Effector memory CD8-positive, alpha-beta T cell (primary cell): ENCODE data around the gene KLHL21.
"Not testable (repeated sequence)": the region's sequence is repeated elsewhere in the genome, so short reads cannot be mapped to it uniquely, and the experiment has no call there.

Source experiments
- ATAC-seq: fragments of 150-1000 bp; cut with Tn5 transposase; replicated peaks from 2 replicates; pipeline ENCODE4 v1.10.0; 2021; ENCODE audit warnings: mild to moderate bottlenecking, moderate library complexity
- DNase-seq, 3 experiments: peaks; one replicate each; pipeline ENCODE4 v3.0.0; 2021
- H3K27ac Mint-ChIP-seq, 2 donors: one replicate each; pipeline ENCODE4 v1.8.0; 2022; ENCODE audit warnings: mild to moderate bottlenecking in 2 of 2, mixed read lengths in 2 of 2, moderate library complexity in 2 of 2
- H3K27me3 Mint-ChIP-seq, 2 donors: one replicate each; pipeline ENCODE4 v1.8.0; 2022; ENCODE audit warnings: mixed read lengths in 2 of 2
- H3K36me3 Mint-ChIP-seq: one replicate; pipeline ENCODE4 v1.8.0; 2022; ENCODE audit warnings: mild to moderate bottlenecking, moderate library complexity, mixed read lengths; ENCODE audit not compliant: insufficient read depth
- H3K4me1 Mint-ChIP-seq, 2 donors: one replicate each; pipeline ENCODE4 v1.8.0; 2022; ENCODE audit warnings: low read depth in 2 of 2, mixed read lengths in 2 of 2
- H3K4me3 Mint-ChIP-seq, 2 donors: one replicate each; pipeline ENCODE4 v1.8.0; 2022; ENCODE audit warnings: mild to moderate bottlenecking in 2 of 2, mixed read lengths in 2 of 2, moderate library complexity in 2 of 2
- H3K9me3 Mint-ChIP-seq, 2 donors: one replicate each; pipeline ENCODE4 v1.8.0; 2022; ENCODE audit warnings: mixed read lengths in 2 of 2

Gene KLHL21

DNA sequence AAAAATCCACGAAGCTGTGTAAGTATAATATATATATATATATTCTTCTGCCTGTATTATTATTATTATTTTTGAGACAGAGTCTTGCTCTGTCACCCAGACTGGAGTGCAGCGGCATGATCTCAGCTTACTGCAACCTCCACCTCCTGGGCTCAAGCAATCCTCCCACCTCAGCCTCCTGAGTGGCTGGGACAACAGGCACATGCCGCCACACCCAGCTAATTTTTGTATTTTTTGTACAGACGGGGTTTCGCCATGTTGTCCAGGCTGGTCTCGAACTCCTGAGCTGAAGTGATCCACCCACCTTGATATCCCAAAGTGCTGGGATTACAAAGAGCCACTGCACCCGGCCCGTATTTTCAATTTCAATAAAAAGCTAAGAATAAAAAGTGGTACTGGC lies 2.7 kb downstream of the KLHL21 start:
- DNase-seq, ATAC-seq, H3K9me3 Mint-ChIP-seq, H3K27me3 Mint-ChIP-seq: not testable (repeated sequence)
- peak overlapping the region; percentile 94 to 96 for H3K4me3 Mint-ChIP-seq
- H3K27ac Mint-ChIP-seq, result peak overlapping the region; percentile 92 to 98
- H3K36me3 Mint-ChIP-seq, result peaks cover 62% of the 10 kb centered on the region
- H3K4me1 Mint-ChIP-seq, result peaks cover 37 to 45% of the 10 kb centered on the region in 2 donors

DNA sequence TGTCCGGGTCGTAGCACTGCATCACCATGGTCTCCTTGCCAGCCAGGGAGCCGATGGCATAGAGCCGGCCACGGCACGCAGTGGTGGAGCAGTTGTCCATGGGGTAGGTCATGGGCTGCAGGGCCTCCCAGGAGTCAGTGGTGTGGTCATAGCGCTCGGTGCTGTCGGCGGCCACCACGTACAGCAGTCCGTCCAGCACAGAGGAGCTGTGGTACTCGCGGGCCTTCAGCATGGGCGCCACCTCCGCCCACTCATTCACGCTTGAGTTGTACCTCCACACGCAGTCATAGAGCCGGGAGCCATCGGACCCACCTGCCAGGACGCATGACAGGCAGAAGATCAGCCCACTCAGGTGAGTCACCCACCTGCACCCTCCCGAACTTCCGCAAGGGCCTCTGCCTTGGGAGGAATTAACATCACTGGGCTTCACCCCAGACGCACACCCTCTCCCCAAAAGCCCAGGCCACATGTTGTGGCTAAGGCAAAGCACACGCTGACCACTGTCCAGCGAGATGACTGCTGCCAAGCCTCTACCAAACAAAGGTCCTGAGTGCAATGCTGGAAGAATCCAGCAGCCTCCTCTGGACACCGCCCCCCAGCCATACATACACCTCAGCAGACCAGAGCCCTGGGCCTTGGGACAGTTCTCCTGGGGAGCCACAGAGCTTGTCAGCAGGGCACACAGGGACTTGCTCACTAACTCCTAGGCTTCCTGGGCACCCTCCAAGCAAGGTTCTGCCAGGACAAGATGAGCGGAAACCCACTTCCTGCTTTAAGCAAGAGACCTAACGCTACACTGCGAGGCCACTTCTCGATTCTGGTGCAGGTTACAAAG lies 3.3 kb downstream of the KLHL21 start:
- Mint-ChIP-seq H3K27me3 (no peaks in the 10 kb centered on the region), H3K4me3 (peak overlapping the region; percentile 94 to 96), H3K4me1 (peaks cover 37 to 45% of the 10 kb centered on the region in 2 donors), H3K9me3 (no peaks in the 10 kb centered on the region), H3K27ac (peak overlapping the region; percentile 92 to 98), H3K36me3 (peaks cover 68% of the 10 kb centered on the region)
- DNase-seq (peak; percentile 33 to 45 (median 42)), ATAC-seq (peak; percentile 12)

DNA sequence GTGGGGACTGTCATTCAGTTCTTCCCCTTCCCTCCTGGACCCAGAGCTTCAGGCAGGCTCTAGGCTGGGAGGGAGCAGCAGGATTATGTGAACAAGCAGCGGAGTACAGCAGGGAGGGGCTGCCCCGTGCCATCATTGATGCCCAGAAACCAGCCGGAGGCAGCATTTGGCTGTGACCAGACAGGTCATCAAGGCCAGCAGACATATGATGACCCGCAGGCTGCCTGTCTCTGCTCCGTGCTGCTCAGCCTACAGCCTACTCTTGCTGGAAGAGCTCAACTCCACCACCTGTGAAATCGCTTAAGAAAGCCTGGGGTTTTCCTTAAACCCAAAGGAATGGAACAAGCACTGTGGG lies 4.9 kb downstream of the KLHL21 start:
- DNase-seq, result no peak
- Mint-ChIP-seq H3K4me3 (no peak overlapping the region), H3K27ac (peak overlapping the region in 1 of 2 donors; percentile 66), H3K27me3 (no peaks in the 10 kb centered on the region), H3K4me1 (peaks cover 34 to 37% of the 10 kb centered on the region in 2 donors), H3K9me3 (no peaks in the 10 kb centered on the region), H3K36me3 (peaks cover 71% of the 10 kb centered on the region)
- ATAC-seq, result no peak

DNA sequence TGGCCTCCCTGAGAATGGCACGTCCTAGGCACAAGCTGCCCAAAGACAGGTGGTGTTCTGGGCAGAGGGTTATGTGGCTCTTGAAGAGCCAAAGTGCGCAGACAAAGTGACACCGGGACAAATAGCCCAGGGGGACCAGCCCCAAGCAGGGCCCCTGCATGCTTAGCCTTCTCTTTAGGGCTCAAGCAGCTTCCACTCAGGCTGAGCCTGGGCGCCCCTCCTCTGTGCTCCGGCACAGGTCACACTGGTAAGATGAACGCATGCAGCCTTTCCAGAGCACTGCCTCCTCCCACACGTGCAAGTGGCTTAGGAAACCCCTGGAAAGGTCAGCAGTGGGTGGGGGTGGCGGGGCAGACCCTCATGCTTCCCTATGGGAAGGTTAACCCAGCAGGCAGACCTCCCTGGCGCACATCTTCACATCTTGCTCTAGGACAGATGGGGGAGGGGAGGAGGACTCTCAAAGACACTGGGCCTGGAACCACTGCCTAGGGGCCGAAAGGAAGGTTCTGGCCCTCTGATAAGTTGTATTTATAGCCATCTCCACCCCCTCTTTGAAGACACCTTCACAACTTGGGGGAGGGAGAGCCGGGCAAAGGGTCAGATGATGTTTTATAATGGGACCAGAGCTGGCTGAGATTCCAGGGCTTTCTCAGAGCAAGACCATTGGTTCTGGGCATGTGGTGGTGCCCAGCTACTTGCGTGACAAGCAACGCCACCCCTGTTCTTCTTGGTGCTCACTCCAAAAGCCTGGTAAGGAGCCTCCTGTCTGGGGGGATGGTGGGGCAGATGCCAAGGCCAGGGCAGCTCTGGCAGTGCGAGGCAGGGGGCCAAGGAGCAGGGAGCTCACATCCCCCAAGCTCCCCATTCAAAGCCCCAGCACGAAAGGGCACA lies 5.5 kb downstream of the KLHL21 start:
- H3K4me3 Mint-ChIP-seq, result no peak overlapping the region
- ATAC-seq (no peak), DNase-seq (no peak)
- peaks cover 71% of the 10 kb centered on the region for H3K36me3 Mint-ChIP-seq
- peaks cover 34 to 37% of the 10 kb centered on the region in 2 donors for H3K4me1 Mint-ChIP-seq
- no peaks in the 10 kb centered on the region for H3K9me3 Mint-ChIP-seq
- H3K27me3 Mint-ChIP-seq, result no peaks in the 10 kb centered on the region
- peak overlapping the region in 1 of 2 donors; percentile 66 for H3K27ac Mint-ChIP-seq

DNA sequence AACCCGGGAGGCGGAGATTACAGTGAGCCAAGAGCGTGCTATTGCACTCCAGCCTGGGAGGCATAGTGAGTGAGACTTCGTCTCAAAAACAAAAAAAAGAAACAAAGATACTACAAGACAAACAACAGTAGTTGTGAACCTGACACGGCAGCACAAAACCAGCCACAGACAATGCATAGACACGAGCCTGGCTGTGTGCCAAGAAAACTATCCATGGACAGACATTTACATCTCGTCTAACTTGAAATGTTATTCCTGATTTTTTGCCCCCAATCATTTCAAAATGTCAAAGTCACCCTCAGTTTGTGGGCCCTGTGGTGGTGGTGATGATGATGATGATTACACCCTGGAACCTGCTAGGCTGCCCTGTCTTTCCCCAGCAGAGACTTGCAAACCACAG lies 6.3 kb downstream of the KLHL21 start:
- H3K9me3 Mint-ChIP-seq, result no peaks in the 10 kb centered on the region
- H3K27ac Mint-ChIP-seq, result peak overlapping the region; percentile 22 to 66
- DNase-seq, result no peak
- peaks cover 67% of the 10 kb centered on the region for H3K36me3 Mint-ChIP-seq
- H3K27me3 Mint-ChIP-seq, result no peaks in the 10 kb centered on the region
- H3K4me1 Mint-ChIP-seq, result peaks cover 35 to 37% of the 10 kb centered on the region in 2 donors
- ATAC-seq, result no peak
- H3K4me3 Mint-ChIP-seq, result no peak overlapping the region

DNA sequence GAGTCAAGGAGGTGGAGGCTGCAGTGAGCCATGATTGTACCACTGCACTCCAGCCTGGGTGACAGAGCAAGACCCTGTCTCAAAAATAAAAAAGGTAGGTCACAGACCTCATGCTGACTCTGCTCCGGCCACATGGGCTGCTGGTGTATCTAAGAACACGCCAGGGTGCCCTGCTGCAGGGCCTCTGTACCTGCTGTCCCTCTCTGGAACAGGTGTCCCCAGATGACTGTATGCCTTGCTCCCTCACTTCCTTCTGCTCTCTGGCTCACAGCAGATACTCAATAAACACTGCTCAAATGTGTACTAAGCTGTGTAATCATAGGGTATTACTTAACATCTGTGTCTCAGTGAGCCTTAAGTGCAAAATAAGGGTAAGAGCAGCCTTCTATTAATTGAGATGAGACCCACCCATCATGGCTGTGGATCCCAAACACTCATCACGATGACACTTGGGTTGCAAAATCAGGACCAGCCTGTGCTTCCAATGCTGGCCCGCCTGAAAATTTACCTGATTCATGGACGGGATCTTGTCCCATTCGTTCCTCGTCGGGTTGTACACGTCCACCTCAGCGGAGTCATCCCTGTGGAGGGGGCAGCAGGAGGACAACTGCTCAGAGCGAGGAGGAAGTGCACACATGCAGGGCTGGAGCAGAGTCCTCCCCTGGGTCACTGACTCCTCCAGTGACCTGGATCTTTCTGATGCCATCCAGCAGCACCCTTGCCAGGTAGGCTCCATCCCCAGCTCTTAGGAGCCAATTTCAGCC lies 7.5 kb downstream of the KLHL21 start:
- Mint-ChIP-seq H3K4me1 (peaks cover 30 to 31% of the 10 kb centered on the region in 2 donors), H3K9me3 (no peaks in the 10 kb centered on the region), H3K27ac (peak overlapping the region; percentile 62 to 66), H3K4me3 (no peak overlapping the region), H3K36me3 (peaks cover 72% of the 10 kb centered on the region), H3K27me3 (no peaks in the 10 kb centered on the region)
- ATAC-seq (no peak), DNase-seq (no peak)

DNA sequence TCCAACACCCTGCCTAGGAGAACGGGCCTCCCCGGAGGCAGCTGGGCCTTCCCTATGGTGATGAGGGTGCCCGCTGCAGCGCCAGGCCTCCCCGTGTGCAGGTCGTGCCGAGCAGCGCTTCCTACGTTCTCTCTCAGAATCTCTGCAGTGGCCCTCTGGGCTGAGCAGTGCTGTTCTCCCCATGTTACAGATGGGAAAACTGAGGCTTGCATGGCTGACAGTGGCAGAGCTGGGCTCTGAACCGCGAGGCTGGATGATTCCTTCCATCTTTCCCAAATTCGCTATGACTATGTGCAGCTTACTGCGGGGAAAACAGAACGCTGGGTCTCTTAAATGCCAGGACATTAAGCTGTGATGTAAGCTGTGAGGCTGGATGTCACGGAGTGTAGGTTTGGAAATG lies 8.9 kb downstream of the KLHL21 start:
- DNase-seq (no peak), ATAC-seq (no peak)
- Mint-ChIP-seq H3K27me3 (no peaks in the 10 kb centered on the region), H3K9me3 (no peaks in the 10 kb centered on the region), H3K36me3 (peaks cover 72% of the 10 kb centered on the region), H3K4me1 (peaks cover 20 to 23% of the 10 kb centered on the region in 2 donors), H3K27ac (peak overlapping the region in 1 of 2 donors; percentile 20), H3K4me3 (no peak overlapping the region)

DNA sequence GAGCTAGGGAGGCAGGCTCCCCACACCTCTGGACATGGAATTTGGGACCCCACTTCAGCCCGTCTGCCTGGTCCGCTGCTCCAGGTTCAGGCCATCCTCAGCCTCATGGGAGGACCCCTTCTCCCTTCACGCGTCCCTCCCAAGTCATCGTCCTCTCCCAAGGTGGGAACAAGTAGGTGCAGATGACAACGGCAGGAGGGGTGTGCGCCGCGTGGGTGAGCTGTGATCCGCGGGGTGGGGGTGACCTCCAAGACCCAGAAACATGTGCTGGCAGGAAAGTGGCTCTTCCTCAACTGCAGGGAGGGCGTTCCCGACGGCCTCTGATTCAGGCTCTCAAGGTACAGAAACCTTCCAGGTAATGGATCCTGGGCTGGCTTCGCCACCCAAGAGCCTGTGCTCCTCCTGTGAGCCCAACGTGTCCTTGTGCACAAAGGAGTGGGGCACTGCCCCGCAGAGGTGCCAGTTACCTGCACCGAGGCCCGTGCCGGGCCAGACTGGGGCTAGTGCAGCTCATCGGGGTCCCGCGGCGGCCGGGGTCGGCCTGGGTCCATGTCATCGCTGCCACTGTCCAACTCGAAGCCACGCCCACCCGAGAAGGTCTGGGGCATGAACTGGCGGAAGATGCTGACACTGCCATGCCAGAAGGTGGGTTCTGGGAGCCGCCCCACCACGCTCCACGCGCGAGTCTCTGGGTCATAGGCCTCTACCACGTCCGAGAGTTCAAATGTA lies 9.6 kb downstream of the KLHL21 start:
- peak overlapping the region in 1 of 2 donors; percentile 20 for H3K27ac Mint-ChIP-seq
- ATAC-seq (no peak), DNase-seq (no peak)
- H3K4me3 Mint-ChIP-seq, result no peak overlapping the region
- no peaks in the 10 kb centered on the region for H3K27me3 Mint-ChIP-seq
- peaks cover 68% of the 10 kb centered on the region for H3K36me3 Mint-ChIP-seq
- H3K4me1 Mint-ChIP-seq, result peaks cover 20 to 23% of the 10 kb centered on the region in 2 donors
- no peaks in the 10 kb centered on the region for H3K9me3 Mint-ChIP-seq

DNA sequence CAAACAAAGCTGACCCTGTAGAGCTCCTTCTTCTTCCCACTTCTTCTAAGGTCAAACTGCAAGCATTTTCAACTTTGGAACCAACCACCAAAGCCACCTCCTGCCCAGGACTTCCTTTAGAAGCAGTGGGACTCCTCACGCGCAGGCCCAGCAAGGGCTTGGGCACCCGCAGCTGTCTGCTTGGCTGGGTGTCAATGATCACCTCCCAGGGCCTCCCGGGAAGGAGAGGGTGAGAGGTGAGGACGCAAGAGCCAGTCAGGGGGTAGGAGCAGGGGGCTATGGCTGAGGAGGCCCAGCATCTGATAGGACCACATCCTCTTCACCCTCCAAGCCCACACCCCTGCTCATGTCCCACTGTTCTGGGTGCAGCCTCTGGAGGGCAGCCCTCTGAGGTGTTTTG lies 10.2 kb downstream of the KLHL21 start:
- no peak overlapping the region for H3K27ac Mint-ChIP-seq
- no peak for ATAC-seq

DNA sequence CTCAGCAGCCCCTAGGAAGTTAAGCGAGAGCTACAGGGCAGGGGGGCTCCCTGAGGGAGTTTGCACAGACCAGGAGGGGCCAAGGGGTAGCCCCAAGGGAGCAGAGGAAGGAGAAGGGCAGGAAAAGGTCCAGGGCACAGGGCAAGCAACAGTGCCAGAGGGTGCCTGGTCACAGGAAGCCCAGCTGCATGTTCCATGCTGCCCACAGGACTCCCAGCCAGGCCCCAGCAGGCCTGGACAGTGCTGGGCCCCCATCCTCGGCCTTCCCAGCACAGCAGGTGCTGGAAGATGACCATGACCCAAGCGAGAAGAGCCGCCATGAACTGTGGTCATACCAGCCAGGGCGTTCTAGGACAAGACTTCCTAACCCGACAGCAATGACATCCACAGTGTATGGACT lies 11.0 kb downstream of the KLHL21 start:
- peaks cover 59% of the 10 kb centered on the region for H3K36me3 Mint-ChIP-seq
- peaks cover 20% of the 10 kb centered on the region in 2 donors for H3K4me1 Mint-ChIP-seq
- peak overlapping the region; percentile 38 to 81 for H3K27ac Mint-ChIP-seq

More for the DNA sequence above, 10.2 kb downstream of the KLHL21 start:
- no peak for DNase-seq
- peaks cover 67% of the 10 kb centered on the region for H3K36me3 Mint-ChIP-seq
- H3K4me3 Mint-ChIP-seq, result no peak overlapping the region
- H3K4me1 Mint-ChIP-seq, result peaks cover 20 to 21% of the 10 kb centered on the region in 2 donors
- H3K27me3 Mint-ChIP-seq, result no peaks in the 10 kb centered on the region
- no peaks in the 10 kb centered on the region for H3K9me3 Mint-ChIP-seq

DNA sequence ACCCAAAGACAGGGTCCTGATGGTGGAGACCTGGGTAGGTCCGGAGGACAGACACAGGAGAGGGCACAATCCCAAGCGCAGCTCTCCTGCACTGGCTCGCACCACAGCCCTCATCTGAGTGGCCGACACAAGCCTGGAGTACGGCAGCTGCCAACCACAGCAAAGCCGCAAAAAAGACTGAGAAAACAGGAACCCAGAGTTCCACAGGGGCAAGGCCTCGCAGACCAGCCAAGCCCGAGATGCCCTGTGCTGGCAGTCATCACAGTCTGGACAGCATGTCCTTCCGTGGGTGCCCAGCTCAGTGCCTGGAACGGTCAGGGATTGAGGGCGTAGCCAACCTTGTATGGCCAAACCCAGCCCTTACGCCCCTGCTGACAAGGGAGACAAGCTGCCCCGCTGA lies 11.4 kb downstream of the KLHL21 start:
- H3K27me3 Mint-ChIP-seq, result no peaks in the 10 kb centered on the region
- DNase-seq (no peak), ATAC-seq (peak; percentile 43)
- peak overlapping the region; percentile 81 to 85 for H3K27ac Mint-ChIP-seq
- peaks cover 18 to 20% of the 10 kb centered on the region in 2 donors for H3K4me1 Mint-ChIP-seq
- peaks cover 57% of the 10 kb centered on the region for H3K36me3 Mint-ChIP-seq
- peak overlapping the region in 1 of 2 donors; percentile 10 for H3K4me3 Mint-ChIP-seq
- no peaks in the 10 kb centered on the region for H3K9me3 Mint-ChIP-seq

More for the DNA sequence above, 11.0 kb downstream of the KLHL21 start:
- Mint-ChIP-seq H3K27me3 (no peaks in the 10 kb centered on the region), H3K9me3 (no peaks in the 10 kb centered on the region), H3K4me3 (no peak overlapping the region)
- ATAC-seq (no peak), DNase-seq (no peak)

DNA sequence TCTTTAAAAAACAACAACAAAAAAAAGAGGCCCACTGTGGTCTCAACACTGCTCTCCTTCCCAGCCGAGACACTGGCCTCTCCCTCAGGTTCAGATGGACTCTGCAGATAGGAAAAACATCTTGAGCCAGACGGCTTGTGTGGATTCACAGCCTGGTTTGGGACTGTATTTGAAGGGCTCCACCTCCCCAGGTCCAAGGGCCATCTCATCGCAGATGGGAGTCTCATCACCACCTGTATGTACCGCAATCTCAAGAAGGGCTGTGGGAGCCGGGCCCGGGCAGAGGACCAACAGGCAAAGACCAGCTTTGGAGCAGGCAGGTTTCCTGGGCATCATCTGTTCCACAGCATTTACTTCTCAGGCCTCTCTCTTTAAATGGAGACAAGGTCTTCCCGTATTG lies 12.6 kb downstream of the KLHL21 start:
- ATAC-seq, result no peak
- no peaks in the 10 kb centered on the region for H3K9me3 Mint-ChIP-seq
- H3K4me1 Mint-ChIP-seq, result peaks cover 10 to 17% of the 10 kb centered on the region in 2 donors
- no peaks in the 10 kb centered on the region for H3K27me3 Mint-ChIP-seq
- H3K4me3 Mint-ChIP-seq, result no peak overlapping the region
- H3K36me3 Mint-ChIP-seq, result peaks cover 53% of the 10 kb centered on the region
- DNase-seq, result no peak
- H3K27ac Mint-ChIP-seq, result peak overlapping the region; percentile 81 to 85
